HG03196 (cell line): ENCODE measurements around the gene TMEM108.

Source experiments
- ATAC-seq: cut with Tn5 transposase; IDR thresholded peaks from one replicate; pipeline ENCODE4 v1.9.1; 2021; ENCODE audit not compliant: unreplicated experiment

The TMEM108 gene

GRCh38 chr3:133053532-133053931 lies 15.3 kb downstream of the TMEM108 start:
- no peak for ATAC-seq

GRCh38 chr3:133054586-133054985 lies 16.4 kb downstream of the TMEM108 start:
- no peak for ATAC-seq

GRCh38 chr3:133055339-133055738 lies 17.1 kb downstream of the TMEM108 start:
- ATAC-seq = no peak

GRCh38 chr3:133058243-133058642 lies 20.1 kb downstream of the TMEM108 start:
- no peak for ATAC-seq

- ATAC-seq = no peak
These were observed 20.6 kb downstream of the TMEM108 start for GRCh38 chr3:133058831-133059230.

- no peak for ATAC-seq
These were observed 27.2 kb downstream of the TMEM108 start for GRCh38 chr3:133065193-133065961.

GRCh38 chr3:133066026-133066425 lies 27.8 kb downstream of the TMEM108 start:
- ATAC-seq = no peak

GRCh38 chr3:133069556-133070286 lies 31.5 kb downstream of the TMEM108 start:
- no peak for ATAC-seq

- ATAC-seq = no peak
These were observed 36.8 kb downstream of the TMEM108 start for GRCh38 chr3:133074977-133075376.

- no peak for ATAC-seq
These were observed 39.5 kb downstream of the TMEM108 start for GRCh38 chr3:133077688-133078087.

- ATAC-seq = no peak
These were observed 41.4 kb downstream of the TMEM108 start for GRCh38 chr3:133079621-133080020.

GRCh38 chr3:133081016-133081415 lies 42.8 kb downstream of the TMEM108 start:
- no peak for ATAC-seq

- no peak for ATAC-seq
These were observed 45.2 kb downstream of the TMEM108 start for GRCh38 chr3:133083395-133083794.

GRCh38 chr3:133089906-133090485 lies 51.8 kb downstream of the TMEM108 start:
- no peak for ATAC-seq

- ATAC-seq = no peak
These were observed 54.5 kb downstream of the TMEM108 start for GRCh38 chr3:133092681-133093080.

- no peak for ATAC-seq
These were observed 55.2 kb downstream of the TMEM108 start for GRCh38 chr3:133093366-133093765.

- ATAC-seq = no peak
These were observed 58.9 kb downstream of the TMEM108 start for GRCh38 chr3:133096900-133097613.

GRCh38 chr3:133103706-133104105 lies 65.5 kb downstream of the TMEM108 start:
- no peak for ATAC-seq

GRCh38 chr3:133106169-133106568 lies 68.0 kb downstream of the TMEM108 start:
- no peak for ATAC-seq

- ATAC-seq = no peak
These were observed 74.5 kb downstream of the TMEM108 start for GRCh38 chr3:133112666-133113065.

- no peak for ATAC-seq
These were observed 75.3 kb downstream of the TMEM108 start for GRCh38 chr3:133113526-133113925.
